GM19468 (cell line): ENCODE results near the gene LRMDA.
"Not testable (repeated sequence)": the region's sequence is repeated elsewhere in the genome, so short reads cannot be mapped to it uniquely, and the experiment has no call there.

Source experiments
- ATAC-seq: cut with Tn5 transposase; IDR thresholded peaks from one replicate; pipeline ENCODE4 v1.9.1; 2021; ENCODE audit warnings: mild to moderate bottlenecking, moderate library complexity, moderate number of reproducible peaks; ENCODE audit not compliant: unreplicated experiment; ENCODE audit errors: extremely low read depth

Gene LRMDA

DNA sequence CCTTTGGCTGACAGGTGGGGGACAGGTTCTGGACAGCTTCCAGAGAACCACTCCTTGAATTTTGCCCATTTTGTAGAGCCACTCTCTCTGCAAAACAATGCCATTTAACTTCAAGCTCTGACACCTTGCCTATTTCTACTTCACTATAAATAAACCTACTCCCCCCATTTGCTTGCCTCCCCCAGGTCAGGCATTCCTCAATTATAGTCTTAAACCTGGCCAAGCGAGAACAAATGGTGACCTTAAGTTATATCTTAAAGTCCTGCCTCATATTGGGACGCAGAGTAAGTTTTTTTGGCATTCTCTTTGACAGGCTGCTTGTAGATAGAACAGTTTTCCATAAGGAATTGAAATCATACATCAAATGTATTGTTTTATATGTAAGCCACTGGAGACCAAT is 706.9 kb downstream of the LRMDA start:
- no peak for ATAC-seq

DNA sequence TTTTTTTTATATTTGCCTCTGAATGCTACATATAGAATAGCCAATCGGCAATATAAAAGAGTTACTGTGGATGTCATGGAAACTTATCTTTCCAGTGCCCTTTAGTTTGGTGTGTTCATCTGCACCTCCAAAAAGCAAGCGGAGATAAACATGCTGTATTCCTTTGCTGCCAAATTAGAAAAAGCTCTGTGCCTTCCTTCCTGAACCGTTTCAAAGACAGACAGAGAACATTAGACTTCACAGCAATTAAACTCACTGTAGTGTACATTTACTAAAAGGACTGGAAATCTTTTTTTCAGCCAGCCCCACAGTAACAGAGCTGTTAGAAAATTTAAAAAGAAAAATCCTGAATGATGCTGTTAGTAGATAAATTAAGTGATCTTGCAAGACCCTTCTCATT is 707.5 kb downstream of the LRMDA start:
- no peak for ATAC-seq

DNA sequence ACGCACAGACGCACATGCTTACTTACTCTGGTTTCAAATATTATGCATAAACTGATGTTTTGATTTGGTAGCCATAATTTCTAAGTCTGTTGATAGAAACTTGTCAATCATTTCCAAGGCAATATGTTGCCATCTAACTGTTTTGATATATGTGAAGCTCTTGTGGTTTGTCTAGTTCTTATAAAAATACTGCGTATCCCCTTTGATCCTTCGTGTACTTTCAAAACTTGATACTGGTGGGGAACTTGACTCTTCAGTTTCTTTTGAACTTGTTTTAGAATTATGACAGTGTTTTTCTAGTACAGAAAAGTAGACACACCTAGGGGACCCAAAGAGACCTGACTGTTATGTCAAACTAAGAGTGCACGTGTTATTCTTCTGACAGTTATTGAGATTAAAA is 708.0 kb downstream of the LRMDA start:
- no peak for ATAC-seq

DNA sequence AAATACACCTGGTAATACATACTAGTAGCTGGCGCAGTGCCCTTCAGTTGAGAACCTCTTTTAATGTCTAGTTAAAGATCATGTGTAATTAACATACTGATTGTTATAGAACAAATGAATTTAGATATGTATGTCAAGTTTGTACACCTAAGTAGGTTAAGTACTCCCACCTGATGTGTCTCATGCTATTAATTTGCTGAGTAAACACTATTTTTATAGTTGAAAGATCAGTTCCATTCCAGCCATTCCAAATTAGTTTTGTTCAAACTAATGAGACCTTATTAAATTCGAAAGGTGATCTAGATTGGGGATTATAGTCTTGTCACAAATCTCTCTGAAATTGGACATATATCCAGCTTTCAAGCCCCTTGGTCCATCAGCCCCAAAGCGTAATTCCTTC is 710.0 kb downstream of the LRMDA start:
- ATAC-seq, result no peak

DNA sequence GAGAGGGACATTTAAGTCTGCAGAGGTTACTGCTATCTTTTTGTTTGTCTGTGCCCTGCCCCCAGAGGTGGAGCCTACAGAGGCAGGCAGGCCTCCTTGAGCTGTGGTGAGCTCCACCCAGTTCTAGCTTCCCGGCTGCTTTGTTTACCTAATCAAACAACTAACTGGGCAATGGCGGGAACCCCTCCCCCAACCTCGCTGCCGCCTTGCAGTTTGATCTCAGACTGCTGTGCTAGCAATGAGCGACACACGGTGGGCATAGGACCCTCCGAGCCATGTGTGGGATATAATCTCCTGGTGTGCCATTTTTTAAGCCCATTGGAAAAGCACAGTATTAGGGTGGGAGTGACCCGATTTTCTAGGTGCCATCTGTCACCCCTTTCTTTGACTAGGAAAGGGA is 716.8 kb downstream of the LRMDA start:
- not testable (repeated sequence) for ATAC-seq

DNA sequence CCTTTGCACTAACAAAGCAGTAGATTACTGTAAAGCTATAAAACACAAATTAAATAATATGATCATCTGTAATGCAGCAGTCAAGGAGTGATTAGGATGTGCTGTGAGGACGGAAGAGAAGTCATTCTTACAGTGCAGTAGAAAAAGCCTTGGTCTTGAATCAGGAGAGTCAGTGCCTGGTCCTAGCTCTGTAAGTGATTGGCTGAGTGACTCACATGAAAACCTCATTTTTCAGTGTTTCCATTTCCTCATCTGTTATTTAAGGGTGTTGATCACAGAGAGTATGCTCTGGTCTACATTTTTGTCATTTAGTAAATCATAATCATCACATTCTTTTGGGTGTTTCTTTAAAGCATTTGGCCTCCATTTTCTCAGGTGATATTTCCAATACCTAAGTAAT is 717.8 kb downstream of the LRMDA start:
- no peak for ATAC-seq

DNA sequence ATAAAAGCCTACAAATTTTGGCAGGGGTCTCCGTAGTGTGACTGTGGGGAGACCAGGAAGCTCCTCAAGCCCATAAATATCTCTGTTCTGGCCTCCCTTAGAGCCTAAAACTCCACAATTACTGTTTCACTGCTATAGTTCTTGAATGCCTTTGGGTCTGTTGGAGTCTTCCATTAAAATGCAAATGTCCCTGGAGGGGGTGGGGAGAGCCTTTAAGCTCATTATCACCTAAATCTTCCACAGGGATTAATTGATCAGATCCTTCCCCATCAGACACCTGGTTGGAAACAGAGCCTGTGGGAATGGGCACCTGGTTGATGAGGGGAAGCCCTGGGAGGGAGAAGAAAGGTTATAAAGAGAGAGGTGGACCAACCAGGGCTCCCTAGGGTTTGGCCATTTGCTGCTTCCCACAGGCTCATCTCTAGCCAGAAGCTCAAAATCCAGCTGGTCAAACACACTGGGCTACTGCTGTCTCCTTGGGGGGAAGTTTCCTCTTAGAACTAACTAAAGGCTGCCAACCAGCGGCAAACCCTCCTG is 718.2 kb downstream of the LRMDA start:
- ATAC-seq, result no peak

DNA sequence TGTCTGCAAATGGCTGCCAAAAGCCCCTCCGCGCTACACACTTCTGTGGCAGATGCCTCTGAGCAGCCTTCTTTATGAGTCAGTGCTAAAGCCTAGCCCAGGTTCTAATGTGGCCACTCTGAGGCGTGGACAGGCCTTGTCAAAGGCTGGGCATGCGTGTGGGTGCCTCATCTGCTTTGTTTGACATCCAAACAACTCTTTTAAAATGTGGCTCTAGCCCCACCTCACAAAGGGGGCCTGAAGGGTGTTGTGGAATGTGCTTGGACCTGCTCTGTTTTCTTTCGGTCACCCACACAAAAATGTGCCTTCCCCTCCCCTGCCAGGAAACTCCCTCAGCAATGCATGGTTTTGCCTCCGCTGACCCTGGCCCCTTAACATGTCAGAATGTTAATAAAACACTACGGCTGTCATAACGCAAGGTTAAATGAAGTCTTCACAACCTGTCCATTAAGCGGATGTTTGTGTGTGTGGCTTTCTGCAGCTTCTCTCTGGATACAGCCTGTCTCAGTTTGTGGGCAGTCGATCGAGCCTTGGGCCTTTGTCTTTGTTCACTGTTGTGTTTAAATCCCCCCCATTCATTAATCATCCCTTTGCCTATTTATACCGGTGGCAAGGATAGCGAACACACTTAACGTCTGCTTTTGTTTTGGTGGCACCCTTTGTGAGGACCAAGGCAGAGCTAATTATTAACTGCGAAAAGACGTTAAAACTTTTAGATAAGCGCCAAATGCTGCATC is 718.9 kb downstream of the LRMDA start:
- ATAC-seq, result no peak

DNA sequence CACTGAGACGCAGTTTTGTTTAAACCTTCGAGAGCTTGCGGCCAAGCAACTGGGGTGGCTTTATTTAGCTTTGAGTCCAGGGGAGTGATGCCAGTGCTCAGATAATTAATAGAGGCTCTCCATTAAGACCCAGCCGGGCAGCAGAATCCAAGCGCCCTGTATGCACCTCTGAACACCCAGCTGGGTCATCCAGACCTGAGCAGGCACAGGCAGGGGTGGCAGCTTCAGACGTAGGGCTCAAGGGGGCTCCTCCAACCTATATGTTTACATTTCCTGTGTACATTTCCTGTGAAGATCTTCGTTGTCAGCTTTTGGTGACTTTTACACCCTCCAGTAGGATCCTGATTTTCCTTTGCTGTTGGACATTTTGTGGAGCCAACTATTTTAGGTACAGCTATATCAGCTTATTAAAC is 719.5 kb downstream of the LRMDA start:
- no peak for ATAC-seq

DNA sequence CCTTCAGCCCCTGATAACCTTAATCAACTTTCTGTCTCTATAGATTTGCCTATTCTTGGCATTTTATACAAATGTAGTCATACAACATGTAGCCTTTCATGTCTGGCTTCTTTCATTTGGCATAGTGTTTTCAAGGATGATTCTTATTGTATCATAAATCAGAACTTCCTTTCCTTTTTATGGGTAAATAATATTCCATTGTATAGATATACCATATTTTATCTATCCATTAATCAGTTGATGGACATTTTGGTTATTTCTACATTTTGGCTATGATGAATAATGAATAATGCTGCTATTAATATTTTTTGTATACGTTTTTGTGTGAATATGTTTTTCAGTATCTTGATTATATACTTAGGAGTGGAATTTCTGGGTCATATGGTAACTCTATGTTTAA is 720.8 kb downstream of the LRMDA start:
- ATAC-seq, result no peak

DNA sequence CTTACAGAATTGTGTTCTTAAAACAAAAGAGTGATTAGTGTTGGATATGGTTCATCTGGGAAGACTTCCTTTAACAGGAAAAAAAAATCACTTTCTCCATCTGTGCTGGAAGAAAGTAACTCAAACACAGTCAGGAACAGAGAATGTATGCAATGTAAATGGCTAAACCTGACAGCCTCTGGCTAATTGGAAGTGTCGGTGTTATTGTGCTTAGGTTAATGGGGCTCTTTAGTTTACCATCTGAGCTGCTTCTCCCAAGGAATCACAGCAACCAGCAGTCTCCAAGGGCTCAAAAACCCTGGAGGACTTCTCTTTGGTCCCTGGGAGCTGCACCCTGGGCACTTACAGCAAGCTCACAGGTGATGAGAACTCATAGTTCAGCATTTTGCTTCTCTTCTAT is 724.5 kb downstream of the LRMDA start:
- ATAC-seq, result no peak

DNA sequence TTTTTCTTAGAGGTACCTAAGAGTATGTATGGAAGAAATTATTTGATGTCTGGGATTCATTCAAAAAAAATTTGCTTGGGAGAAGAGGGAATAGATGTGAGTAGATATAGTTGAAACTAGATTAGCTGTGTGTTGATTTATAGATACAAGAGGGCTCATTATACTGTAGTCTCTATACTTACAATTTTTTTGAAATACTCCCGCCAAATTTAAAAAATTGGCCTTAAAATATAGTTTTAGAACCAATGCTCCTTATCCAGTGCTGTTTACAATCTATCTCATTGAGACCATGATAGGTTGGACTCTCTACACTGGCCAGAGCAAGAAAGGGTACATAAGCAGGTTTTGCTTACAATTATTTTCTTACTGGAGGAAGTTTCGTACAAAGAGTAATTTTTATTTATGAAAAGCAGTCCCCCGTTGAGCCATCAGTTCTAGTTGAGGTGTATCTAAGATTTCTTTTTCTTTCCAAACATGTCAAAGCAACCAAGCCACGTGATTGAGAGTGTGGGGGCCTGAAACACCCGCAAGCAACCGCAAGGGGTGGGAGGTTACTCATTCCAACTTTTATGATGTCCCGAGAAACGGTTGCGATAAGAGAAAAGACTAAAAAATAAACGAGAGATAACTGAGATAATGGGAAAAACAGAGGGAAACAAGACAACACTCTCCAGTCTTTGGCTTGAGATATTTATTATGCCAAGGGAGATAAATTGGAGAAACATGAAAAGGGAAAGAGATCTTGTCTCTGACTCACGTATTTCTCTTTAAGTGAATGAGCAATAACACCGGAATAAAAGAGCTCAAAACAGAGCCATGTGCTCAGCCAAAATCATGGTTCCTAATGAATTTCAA is 729.2 kb downstream of the LRMDA start:
- ATAC-seq, result no peak

DNA sequence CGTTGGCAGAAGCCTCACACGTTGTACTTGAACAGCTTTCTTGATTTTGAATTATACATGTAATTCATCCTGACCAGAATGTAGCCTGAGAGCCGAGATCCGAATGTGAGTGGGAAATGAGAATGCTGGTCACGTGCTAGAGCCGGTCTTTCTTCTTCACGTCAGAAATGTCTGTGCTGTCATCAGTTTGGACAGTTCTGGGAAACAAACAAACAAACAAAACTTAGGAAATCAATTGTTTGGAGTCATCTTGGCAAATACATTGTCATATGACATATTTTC is 729.8 kb downstream of the LRMDA start:
- no peak for ATAC-seq

DNA sequence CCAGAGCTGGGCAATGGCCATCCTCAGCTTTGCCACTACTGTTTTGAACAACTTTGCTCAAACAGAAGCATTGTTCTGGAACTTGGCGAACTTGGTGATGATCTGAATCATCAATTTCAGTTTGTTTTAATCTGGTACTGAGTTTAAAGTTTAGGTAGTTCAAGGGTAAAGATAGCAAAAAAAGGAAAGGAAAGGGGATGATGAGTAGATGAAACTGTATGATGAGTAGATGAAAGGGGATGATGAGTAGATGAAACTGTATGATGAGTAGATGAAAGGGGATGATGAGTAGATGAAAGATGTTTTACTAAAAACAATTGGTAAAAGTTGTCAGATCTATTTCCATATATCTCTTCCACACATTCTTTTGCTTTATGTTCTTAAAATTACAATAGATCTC is 737.0 kb downstream of the LRMDA start:
- no peak for ATAC-seq

DNA sequence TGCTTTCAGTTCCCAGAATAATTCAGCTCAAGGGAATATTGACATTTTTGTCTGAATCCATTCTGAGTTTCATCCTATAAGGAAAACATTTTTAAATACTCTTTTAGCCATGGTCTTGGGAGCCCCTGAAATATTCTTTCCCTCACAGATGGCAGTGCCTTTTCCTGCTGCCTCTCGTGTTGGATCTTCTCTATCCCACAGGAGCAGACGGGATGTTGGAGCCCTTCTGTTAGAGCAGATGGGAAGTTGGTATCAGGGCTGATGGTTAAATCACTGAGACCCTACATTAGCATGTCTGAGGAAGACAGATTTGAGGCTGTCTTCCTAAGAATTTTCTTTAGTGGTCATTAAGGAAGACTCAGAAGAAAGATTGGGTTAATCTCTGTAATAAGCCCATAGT is 737.8 kb downstream of the LRMDA start:
- ATAC-seq, result no peak

DNA sequence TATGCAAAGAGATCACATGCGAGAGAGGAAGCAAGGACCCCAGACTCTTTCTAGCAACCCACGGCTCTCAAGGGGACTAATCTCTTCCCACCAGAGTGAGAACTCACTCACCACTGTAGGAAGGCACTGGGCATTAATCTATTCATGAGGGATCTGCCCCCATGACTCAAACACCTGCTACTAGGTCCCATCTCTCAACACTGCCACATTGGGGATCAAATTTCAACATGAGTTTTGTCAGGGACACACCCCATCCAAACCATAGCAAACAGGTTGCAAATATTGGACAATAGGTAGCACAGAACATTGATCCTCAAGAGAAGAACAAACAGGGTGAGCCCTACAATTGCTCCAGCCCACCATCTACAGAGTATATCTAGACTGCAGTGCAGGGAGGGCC is 740.6 kb downstream of the LRMDA start:
- no peak for ATAC-seq

DNA sequence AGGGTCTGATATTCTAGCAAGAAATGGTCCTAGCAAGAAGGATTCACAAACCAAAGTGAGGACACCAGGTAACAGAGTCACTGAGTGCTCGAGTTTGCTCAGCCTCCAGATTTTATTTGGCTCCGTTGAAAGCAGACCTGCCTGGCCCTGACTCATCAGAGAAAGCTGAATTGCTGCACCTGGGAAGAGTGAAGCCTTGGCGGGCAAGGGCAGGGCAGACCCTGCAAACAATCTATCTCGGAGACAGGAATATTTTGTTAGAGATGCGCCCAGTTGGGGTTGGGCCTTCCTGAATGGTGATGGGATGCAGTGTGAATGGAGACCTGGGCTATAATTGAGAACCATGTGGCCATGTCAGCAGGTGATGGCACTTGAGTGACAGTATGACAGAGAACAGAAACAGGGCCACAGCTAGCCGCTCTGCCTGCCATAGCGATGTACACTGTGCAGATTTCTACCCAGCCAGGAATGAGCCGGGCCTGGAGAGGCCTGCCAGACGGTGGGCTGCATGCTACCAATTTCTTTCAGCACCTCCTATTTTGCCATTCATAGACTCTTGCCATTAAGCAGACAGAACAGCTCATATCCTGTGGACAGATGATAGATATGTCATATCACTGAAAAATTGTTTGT is 744.2 kb downstream of the LRMDA start:
- ATAC-seq, result no peak

DNA sequence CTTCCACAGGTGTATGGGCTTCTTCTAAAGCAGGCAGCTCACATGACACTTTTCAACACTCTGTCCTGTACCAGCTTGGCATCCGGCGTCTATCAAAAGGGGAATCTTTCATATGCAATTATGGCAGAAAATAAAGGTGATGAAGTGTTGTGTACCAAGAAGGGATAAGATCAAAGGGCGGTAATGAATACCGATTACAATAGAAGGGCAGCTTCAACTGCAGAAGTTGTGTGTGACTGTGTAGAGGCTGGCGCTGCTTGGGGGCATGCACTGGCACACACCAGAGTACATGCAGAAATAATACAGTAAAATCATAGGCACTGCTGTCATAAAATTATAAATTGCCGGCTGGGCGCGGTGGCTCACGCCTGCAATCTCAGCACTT is 744.7 kb downstream of the LRMDA start:
- no peak for ATAC-seq

DNA sequence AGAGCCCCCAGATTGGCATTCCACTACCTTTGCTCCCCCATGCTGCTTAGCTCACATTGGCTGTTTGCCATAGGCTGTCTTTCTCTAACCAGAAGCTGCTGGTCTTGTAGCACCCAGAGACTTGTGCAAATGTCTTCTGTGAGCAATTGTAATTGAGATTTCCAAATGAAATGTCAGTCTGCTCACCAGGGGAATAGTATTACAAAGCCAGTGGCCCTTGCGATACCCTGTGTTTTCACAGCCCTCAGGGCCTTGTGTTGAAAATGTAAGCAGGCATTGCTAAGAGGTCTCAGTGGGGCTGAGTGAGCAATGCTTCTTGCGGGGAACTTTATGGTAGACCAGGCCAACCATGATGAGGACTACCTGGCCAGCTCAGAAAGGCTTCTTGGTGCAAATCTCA is 746.5 kb downstream of the LRMDA start:
- ATAC-seq, result no peak

DNA sequence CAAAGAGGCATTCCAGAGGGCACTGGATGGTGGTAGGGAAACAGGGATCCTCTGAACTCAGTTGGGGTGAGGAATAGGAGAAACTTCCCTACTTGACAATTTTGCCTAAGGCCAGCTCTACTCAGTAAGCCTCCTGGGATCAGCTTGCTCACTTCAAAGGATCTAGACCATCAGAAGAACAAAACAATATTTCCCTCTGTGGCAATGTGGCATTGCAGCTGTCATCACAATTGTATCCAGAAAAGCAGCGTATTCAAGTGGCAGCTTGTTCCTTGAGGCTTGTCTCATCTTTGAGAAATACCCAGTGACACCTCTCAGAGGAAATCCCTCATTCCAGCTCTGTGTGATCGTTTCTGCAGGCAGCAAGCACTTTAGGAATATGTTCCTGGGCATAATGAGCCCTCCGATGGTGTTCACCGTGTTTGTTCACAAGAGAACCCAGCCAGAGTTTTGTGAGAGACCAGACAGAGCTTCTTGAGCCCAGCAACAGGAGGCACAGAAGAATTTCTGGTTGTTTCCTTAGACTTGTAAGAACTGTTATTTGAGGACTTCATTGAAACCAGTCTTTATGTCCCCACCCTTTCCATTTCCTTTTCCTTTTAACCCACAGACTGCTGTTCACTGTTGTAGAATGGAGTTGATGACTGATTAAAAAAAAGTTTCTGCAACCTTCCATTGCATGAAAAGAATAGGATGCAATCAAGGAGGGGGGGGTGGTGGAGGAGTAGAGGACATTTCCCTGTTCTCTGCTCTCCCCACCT is 747.3 kb downstream of the LRMDA start:
- no peak for ATAC-seq

DNA sequence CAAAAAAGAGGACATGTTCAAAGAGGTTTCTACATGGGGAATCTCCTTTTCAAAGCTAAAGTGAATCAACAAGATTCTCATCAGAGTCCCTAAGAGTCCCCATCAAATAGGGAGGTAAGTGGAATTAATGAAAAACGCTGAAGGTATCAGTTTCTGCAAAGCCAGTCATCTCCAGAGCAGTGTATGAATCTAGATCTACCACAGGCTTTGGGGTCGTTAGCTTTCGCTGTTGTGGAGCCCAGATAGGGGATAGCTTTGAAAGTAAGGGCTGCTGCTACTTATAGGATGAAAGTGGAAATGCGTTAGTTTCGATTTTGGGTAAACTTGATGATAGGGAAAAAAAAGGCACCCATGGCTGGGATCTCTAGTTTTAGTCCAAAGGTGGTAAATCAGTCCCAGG is 748.4 kb downstream of the LRMDA start:
- ATAC-seq, result no peak
